Endothelial cell of umbilical vein (primary cell): ENCODE measurements around the gene TSN.

ENCODE experiments used
- CTCF ChIP-seq, 2 donors: IDR thresholded peaks; 1 replicate in 1 of 2; 2 replicates in 1 of 2; pipeline ENCODE4 v1.5.1; 2011; ENCODE audit warnings: low read length in 2 of 2, mild to moderate bottlenecking in 2 of 2, moderate library complexity in 2 of 2, control low read depth in 1 of 2, inconsistent platforms in 1 of 2, low read depth in 1 of 2; ENCODE audit not compliant: insufficient read depth in 1 of 2; ENCODE audit errors: extremely low read depth in 1 of 2
- EZH2 ChIP-seq: IDR thresholded peaks from 2 replicates; pipeline ENCODE4 v1.6.1; 2012; ENCODE audit warnings: borderline replicate concordance, low read depth, mild to moderate bottlenecking, moderate library complexity, low read length, inconsistent platforms; ENCODE audit not compliant: severe bottlenecking
- JUN ChIP-seq: IDR thresholded peaks from 2 replicates; pipeline ENCODE4 v1.6.1; 2011; ENCODE audit warnings: borderline replicate concordance, low read depth; ENCODE audit not compliant: insufficient read length, insufficient read depth

DNA sequence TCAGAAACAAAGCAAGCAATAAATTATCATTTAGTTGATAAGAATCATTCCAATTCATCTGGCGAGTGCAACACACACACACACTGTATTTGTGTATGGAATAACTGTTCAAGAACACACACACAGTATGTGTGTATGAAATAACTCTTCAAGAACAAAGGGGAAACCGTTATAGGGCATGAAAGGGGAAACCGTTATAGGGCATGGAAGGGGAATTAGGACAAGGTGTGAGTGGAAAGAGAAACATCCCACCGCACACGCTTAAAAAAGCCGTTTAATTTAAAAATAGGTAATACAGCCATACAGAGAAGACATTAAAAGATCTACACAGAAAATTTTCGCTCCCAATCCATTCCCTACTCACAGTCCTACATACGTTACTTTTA is 607 bp upstream of the TSN start:
- TF ChIP-seq CTCF (IDR thresholded peaks at IDR 0.05; ENCODE audit: extremely low read depth in 1 of 2, insufficient read depth in 1 of 2, low read depth in 1 of 2, low read length in 2 of 2) (no peak), JUN (no peak), EZH2 (no peak)
